Cardiac fibroblast (primary cell): ENCODE results near the gene PSEN1.
"Not testable (repeated sequence)": the region's sequence is repeated elsewhere in the genome, so short reads cannot be mapped to it uniquely, and the experiment has no call there.

Experiments
- DNase-seq, 2 donors: peaks; one replicate each; pipeline versions ENCODE4 v3.0.0 to v3.0.0-alpha.2; 2010; ENCODE audit warnings: low read depth in 2 of 2
- H3K4me3 ChIP-seq, 2 donors: replicated peaks in 1 of 2; 1 replicate in 1 of 2; 2 replicates in 1 of 2; pipeline ENCODE4 v1.5.1; 2011; ENCODE audit warnings: low read depth in 2 of 2, low read length in 2 of 2, mild to moderate bottlenecking in 2 of 2, moderate library complexity in 1 of 2
- TF ChIP-seq, protein P1 (sequence below): IDR thresholded peaks from one replicate; pipeline ENCODE4 v1.5.1; 2011; ENCODE audit warnings: low read depth, mild to moderate bottlenecking, low read length, inconsistent platforms

PSEN1 gene

DNA sequence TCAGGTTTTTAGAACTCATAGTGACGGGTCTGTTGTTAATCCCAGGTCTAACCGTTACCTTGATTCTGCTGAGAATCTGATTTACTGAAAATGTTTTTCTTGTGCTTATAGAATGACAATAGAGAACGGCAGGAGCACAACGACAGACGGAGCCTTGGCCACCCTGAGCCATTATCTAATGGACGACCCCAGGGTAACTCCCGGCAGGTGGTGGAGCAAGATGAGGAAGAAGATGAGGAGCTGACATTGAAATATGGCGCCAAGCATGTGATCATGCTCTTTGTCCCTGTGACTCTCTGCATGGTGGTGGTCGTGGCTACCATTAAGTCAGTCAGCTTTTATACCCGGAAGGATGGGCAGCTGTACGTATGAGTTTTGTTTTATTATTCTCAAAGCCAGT, 34.4 kb downstream of the PSEN1 start:
- H3K4me3 ChIP-seq: no peak overlapping the region
- no peak for DNase-seq
- TF ChIP-seq, protein P1, sequence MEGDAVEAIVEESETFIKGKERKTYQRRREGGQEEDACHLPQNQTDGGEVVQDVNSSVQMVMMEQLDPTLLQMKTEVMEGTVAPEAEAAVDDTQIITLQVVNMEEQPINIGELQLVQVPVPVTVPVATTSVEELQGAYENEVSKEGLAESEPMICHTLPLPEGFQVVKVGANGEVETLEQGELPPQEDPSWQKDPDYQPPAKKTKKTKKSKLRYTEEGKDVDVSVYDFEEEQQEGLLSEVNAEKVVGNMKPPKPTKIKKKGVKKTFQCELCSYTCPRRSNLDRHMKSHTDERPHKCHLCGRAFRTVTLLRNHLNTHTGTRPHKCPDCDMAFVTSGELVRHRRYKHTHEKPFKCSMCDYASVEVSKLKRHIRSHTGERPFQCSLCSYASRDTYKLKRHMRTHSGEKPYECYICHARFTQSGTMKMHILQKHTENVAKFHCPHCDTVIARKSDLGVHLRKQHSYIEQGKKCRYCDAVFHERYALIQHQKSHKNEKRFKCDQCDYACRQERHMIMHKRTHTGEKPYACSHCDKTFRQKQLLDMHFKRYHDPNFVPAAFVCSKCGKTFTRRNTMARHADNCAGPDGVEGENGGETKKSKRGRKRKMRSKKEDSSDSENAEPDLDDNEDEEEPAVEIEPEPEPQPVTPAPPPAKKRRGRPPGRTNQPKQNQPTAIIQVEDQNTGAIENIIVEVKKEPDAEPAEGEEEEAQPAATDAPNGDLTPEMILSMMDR: no peak

DNA sequence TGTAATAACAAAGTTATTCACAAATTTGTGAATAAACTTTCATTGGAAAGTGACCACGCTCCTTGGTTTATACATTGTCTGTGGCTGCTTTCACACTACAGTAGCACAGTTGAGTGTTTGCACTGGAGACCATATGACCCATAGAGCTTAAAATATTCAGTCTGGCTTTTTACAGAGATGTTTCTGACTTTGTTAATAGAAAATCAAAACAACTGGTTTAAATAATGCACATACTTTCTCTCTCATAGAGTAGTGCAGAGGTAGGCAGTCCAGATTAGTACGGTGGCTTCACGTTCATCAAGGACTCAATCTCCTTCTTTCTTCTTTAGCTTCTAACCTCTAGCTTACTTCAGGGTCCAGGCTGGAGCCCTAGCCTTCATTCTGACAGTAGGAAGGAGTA, 36.2 kb downstream of the PSEN1 start:
- no peak overlapping the region for H3K4me3 ChIP-seq
- TF ChIP-seq, protein P1: no peak
- no peak for DNase-seq

DNA sequence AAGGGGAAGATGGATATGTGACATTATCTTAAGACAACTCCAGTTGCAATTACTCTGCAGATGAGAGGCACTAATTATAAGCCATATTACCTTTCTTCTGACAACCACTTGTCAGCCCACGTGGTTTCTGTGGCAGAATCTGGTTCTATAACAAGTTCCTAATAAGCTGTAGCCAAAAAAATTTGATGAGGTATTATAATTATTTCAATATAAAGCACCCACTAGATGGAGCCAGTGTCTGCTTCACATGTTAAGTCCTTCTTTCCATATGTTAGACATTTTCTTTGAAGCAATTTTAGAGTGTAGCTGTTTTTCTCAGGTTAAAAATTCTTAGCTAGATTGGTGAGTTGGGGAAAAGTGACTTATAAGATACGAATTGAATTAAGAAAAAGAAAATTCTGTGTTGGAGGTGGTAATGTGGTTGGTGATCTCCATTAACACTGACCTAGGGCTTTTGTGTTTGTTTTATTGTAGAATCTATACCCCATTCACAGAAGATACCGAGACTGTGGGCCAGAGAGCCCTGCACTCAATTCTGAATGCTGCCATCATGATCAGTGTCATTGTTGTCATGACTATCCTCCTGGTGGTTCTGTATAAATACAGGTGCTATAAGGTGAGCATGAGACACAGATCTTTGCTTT, 36.9 kb downstream of the PSEN1 start:
- TF ChIP-seq, protein P1: peak; percentile 49
- H3K4me3 ChIP-seq: no peak overlapping the region
- peak; percentile 74 to 81 for DNase-seq

DNA sequence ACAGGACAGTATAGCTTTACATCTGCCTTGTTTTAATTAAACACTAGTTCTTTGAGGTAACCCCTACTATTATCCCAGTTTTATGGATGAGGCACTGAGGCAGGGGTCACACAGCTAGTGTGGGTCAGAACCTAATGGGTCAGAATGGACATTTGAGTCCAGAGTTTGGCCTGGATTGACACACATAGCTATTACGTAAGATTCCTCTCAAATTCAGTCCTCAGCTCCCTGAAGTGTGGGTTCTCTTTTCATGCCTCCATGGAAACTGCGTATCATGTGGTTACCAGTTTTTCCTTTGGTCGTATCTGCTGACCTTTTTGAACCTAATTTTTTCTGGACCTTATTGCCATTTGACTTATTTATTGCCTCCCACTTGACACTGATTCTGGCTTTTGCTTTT, 40.4 kb downstream of the PSEN1 start:
- TF ChIP-seq, protein P1: no peak
- no peak overlapping the region for H3K4me3 ChIP-seq
- peak in 1 of 2 donors; percentile 13 for DNase-seq

DNA sequence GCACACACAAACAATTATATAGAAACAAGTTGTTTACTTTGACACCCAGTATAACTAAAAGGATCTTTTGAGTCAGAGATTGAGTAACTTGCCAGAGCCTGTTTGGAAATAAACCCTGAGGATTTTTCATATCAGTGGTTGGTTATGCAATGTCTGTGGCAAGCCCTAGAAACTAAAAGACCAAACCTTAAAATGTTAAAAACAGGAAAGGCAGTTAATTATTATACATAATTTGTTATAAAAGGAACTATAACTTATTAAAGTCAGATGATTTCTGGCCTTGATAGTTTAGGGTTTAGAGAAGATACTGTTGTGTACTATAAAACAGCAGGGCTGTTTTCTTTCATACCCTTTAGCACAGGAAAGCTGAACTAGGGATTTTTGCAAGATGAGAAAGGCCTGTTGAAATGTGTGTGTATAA, 44.1 kb downstream of the PSEN1 start:
- DNase-seq: peak; percentile 88 to 89
- TF ChIP-seq, protein P1: no peak
- no peak overlapping the region for H3K4me3 ChIP-seq

DNA sequence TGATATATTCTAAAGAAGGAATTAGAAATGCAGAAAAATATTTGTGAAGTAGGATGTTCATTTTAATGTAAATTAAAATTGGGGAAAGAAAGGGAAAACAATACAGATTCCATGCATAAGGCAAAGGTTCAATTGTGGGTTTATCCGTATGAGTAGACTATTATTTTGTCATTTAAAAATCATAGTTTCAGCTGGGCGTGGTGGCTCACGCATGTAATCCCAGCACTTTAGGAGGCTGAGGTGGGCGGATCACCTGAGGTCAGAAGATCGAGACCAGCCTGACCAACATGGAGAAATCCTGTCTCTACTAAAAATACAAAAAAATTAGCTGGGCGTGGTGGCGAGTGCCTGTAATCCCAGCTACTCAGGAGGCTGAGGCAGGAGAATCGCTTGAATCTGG, 44.7 kb downstream of the PSEN1 start:
- H3K4me3 ChIP-seq, DNase-seq: not testable (repeated sequence)

DNA sequence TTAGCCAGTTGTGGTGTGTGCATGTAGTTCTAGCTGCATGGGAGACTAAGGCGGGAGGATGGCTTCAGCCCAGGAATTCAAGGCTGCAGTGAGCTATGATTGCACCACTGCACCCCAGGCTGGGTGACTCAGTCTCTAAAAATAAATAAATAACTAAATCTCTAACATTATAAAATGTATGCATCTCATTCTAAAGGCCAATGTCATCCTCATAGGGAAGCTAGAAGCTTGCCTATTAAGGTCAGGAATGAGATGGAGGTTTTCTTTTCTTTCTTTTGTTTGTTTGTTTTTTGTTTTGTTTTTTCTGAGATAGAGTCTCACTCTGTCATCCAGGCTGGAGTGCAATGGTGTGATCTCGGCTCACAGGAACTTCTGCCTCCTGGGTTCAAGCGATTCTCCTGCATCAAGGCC, 52.2 kb downstream of the PSEN1 start:
- DNase-seq: peak; percentile 64 to 75
- H3K4me3 ChIP-seq: no peak overlapping the region

More for the DNA sequence above, 52.2 kb downstream of the PSEN1 start:
- TF ChIP-seq, protein P1: no peak
